Measurements from ENCODE around the gene GLP1R.

- TF ChIP-seq CTCF (IDR thresholded peaks at IDR 0.05 in 4 of 5, conservative IDR thresholded peaks at IDR 0.05 in 1 of 5) (no peak), POLR2A (IDR thresholded peaks at IDR 0.05) (no peak)
Measured at GRCh38 chr6:39051399-39052122, 3.0 kb downstream of the GLP1R start.

All from gastrocnemius medialis (tissue), 4 donors.